NCI-H1105 (cell line): Measurements from ENCODE around the gene EBPL.

Experiments used
- DNase-seq: peaks from one replicate; lab custom pipeline; 2025; lab: John Stamatoyannopoulos, UW

The EBPL gene

DNA sequence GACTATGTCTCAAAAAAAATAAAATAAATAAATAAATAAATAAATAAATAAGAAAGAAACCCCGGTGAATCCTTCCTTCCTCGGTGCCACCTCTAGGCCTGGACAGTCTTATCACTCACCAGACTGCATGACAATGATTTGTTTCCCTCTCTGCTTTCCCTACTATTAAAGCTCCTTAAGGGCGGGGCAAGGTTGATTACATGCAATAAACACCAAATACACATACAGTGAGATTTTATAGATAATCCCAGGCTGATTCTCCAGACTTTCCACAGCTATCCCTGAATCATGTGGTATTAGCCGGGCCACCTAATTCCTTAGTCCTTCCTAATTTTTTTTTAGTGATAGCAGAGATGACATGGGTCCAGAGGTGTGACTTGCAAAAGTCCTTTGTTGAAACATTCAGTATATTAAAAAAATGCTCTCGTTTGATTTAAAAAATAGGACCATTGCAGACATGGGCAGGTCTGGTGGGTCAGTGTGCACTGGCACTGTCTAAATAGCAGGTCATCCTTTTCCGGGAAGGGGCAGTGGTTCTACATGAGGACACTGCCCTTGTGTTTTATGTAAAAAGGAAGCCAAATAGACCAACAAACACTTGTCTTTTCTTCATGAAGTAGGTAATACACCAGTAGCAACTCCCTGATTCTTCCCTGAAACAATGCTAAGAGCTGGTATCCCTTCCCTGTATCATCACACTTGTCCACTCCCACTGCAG is 14.5 kb downstream of the EBPL start:
- DNase-seq: no peak

DNA sequence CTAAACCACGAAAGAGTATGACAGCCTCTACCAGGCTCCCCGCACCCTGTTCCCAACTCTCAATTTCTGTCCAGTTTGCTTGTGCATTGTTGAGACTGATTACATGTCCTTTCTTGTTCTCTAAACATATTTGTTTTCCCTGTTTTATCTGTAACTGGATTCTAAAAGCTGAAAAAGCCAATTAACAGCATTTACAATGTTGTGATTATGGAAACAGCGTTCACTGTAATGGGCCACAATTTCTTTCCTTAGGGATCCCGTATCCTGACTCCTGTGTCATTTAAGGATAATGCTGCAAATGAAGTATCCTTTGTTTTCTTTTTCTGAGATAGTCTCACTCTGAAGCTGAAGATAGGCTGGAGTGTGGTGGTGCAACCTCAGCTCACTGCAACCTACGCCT is 20.5 kb downstream of the EBPL start:
- no peak for DNase-seq

DNA sequence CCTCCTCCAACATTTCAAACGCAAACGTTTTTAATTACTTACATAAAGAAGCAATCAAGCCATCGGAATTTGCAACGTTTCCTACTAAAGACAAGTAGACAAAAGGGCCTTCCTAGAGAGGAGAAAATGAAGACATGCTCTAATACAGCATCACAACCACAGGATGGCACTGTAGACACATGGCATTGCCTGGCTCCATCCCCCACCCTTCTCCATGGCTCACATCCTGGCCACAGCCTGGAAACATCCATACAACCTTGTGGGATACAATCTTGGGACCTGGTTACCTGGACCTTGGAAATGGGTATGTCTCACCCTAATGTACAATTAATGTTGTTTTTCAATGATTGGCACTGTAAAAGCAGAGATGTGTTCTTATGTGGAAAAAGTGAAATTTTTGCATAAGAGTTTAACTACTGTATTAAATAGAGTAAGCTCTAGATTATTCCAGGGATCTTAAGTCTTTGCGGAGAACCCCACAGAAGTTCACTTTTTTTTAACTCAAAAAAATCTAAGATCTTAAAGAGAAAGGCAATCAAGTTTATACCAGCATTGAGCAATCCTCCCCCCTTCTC is 21.5 kb downstream of the EBPL start:
- peak; percentile 52 for DNase-seq

DNA sequence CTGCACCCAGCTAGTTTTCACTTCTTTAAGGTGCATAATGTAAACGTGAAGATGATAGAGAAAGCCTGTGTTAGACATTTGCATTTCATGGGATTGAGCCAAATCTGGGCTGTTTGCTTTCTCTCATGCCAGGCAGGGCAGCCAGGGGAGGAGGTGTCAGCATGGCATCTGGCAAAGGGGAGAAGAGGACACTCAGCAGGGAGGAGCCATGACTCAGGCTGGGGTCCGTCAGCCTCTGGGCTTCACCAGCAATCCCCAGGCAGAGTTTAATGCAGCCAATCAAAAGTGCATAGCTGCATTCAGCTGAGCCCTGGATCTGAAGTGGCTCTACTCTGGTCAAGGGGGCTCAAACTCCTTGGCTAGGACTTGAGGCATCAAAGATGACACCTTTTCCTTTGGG is 23.5 kb downstream of the EBPL start:
- no peak for DNase-seq

DNA sequence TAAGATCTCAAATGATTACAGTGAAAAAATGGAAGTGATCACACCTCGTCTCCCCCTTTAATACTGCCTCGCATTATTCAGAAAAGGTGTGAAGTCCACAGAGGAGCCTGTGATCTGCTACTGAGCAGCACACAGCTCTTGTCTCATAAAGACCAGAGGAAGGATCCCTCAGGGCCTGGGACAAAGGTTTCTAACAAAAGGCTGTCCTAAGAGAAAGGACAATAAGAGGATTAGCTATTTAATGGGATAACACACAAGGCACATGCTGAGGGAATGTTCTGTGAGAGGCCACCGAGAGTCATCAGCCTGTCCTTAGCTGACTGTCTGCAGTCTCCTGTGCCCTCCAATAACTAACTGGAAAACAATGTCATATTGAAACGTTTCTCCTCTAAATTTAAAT is 26.7 kb downstream of the EBPL start:
- DNase-seq: no peak

DNA sequence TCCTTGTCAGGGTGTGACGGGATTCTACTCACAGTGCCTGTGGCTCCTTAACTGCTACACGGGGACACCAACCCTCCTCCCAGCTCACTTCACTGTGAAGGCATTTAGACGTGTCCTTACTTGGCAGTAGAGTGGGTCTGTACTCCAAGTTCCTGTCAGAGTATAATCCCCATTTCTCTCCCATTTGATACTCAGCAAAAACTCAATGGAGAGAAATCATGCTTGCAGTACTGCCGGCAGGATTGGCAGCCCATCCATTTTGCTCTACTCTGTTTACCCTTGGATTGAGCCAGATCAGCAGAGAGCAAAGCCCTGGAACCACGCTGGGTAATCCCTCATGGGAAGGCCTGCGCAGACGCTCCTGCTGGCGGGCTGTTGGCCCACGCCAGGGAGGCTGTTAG is 34.0 kb downstream of the EBPL start:
- no peak for DNase-seq

DNA sequence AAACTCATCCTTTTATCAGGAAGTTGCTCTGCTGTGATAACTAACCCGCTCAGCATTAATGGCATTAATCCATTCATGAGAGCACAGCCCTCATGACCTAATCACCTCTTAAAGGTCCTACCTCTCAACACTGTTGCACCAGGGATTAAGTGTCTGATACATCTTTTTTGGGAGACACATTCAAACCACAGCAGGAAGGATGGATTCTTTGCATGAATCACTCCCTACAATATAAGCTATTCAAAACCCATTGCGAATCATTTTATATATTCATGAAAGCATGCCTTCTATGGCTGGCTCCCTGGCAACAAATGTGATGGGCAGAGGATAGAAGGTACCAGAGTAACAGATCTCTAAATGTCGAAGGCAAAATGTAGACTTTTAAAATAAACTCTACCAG is 35.4 kb downstream of the EBPL start:
- no peak for DNase-seq

DNA sequence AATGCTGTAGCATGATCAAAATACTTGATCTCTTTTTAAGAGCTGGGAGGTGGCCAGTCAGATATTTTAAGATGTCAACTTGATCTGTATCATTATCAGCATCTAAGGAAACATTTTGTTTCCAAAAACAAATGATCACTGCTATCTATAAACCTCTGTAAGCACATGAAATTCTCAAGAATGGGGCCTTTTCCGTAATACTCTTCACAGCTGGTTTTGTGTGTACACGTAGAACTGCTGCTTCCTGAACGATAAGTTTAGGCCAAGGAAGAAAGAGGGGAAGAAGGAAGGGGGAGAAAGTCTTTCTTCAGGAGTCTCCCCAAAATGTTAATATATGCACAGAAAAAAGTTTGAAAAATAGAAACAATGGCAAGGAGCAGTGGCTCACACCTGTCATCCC is 37.3 kb downstream of the EBPL start:
- DNase-seq: no peak

DNA sequence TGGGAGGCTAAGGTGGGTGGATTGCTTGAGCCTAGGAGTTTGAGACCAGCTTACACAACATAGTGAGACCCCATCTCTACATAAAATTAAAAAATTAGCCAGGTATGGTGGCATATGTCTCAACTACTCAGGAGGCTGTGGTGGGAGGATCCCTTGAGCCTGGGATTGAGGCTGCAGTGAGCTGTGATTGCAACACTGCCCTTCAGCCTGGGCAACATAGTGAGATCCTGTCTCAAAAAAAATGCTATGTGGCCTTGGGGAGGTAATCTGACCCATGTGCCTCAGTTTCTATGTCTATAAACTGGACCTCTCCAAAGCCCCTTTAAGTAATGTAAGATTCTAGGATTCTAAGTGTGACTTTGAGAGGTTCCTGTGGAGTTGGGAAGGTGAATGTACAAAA is 37.8 kb downstream of the EBPL start:
- no peak for DNase-seq

DNA sequence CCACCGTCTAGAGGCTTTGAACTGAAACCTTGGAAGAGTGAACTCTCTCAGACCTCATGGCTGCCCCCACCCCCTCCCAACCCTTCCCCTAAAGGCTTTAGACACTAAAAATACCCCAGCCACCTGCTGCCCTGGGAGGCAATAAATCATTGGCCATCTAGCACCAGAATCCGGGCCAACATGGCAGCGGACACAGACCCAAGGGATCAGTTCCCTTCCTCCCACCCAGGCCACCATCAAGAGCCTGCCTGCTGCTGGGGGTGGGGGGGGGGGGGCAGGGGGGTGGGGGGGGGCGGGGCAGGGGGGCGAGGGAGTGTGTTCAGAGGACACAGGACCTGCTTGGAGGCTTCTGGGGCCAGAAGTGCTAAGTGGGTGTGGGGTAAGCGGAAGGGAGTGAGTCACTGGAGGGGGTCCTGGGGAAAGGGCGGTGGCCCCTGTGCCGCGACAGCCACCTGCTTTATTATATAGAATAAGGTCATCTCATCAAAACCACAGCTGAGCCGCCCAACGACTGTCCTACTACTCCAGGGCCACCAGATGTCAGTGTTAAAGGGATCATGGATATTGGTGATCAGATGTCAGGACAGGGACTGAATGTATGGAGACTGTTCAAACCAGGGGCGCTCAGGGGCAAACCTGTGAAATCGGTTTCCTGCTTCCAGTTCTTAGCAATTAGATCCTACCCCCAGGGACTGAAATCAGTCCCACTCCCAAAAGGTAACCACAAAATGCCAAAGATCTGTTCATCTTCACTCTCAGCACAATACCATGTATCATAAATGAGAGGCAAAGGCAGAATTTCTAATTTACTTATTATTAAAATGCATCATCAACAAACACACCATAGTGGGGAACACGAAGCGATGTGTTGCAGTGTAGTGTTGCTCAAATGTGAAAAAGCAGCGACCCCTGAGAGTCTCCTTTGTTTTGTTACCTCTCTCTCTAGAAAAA is 38.7 kb downstream of the EBPL start:
- DNase-seq: peak; percentile 34

DNA sequence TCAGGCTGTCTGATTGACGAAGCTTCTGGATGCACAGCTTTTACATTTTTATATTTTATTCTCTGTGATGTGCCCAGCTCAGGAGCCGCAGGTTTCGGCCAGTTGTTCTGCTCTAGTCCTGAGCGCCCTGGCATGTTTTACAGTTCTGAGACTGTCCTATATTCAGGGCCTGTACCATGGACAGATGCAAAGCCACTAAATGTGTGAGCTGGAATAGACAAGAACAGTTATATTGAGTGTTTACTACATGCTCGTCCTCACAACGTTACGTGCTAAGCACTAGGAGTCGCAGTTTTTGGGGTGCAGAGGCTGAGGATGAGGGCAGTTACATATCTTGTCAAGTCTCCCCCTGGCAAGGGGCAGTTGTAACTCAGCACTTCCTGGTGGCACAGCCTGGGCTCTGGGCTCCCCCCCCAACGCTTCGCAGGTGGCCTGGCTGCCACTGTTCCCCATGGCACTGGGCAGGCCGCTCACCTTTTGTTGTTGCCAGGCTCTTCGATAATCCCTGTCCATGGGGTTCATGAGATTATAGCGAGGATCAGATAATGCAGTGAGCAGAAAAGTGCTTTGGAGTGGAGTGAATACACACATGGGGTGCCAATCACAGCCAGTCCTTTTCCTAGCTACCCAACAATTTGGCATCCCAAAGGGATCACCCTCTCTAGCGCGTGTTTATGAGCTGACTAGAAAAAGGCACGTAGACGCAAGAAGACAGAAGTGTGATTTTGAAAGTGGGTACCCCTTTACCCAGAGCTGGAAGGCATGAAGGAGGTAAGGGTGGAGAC is 39.5 kb downstream of the EBPL start:
- no peak for DNase-seq

DNA sequence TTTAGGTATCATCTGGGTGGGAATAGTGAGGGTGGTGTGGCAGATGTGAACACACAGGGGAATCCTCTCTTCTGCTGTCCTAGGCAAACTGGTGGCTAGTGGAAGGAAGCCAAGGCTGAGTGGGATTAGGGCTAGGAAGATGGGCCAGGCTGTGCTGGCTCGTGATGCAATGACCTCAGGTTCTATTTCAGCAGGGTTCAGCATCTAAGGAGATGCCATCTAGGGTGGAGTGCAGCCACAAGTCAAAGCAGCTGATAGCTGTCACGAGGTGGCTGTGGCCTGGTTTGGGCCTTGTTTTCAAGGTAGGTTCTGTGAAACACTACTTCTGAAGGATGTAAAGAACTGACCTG is 41.3 kb downstream of the EBPL start:
- DNase-seq: no peak

DNA sequence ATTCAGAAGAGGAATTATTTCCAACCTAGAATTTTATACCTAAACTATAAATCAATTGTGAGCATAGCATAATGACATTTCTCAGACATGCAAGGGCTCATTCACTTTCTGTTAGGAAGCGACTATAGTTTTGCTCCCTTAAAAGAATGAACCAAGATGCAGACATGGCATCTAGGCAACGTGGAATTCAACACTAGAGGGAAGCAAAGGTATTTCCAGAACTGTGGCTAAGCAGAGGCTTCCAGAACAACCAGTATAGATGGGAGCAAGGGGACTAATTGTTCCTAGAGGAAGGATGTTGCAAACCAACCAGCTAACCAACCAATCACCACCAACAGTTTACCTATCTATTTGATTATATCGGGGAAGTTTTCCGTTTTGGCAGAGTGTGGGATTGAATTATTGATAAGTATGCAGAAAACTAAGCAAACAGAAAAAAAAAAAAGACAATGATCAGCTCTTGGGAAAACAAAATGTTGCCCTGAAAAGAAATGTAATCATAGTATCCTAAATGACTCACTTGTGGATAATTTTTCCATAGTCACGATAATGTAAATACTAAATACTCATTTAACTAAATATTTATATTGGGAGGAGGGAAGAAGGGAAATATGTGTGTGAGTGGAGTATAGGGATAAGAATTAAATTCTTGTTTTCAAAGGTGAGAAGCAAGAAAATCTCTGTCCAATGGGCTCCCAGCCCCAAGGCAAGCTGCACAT is 41.9 kb downstream of the EBPL start:
- DNase-seq: no peak

DNA sequence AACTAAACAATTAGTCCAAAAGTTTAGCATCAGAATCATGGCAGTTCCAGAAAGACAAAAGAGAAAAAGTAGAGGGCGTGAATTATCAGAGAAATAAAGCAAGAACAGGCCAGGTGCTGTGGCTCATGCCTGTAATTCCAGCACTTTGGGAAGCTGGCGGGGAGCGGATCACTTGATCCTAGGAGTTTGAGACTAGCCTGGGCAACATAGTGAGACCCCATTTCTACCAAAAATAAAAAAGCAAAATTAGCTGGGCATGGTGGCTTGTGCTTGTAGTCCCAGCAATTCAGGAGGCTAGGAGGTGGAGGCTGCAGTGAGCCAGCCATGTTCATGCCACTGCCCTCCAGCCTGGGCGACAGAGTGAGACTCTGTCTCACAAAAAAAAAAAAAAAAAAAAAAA is 44.6 kb downstream of the EBPL start:
- no peak for DNase-seq

DNA sequence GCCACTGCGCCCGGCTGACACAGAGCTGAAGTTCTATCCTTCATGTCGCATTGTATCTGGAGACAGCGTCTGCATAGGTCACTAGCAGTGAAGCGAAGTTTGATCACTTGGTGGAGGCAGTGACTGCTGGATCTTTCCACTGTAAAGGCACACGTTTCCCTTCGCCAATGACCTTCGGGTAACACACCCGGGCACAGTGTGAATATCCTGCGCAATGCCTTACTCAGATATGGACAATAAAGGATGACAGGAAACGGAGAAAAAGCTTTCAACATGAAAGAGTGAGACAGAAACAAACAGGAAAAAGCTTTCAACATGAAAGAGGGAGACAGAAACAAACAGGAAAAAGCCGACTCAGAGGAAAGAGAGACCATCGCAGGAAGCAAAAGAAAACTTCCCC is 45.8 kb downstream of the EBPL start:
- no peak for DNase-seq

DNA sequence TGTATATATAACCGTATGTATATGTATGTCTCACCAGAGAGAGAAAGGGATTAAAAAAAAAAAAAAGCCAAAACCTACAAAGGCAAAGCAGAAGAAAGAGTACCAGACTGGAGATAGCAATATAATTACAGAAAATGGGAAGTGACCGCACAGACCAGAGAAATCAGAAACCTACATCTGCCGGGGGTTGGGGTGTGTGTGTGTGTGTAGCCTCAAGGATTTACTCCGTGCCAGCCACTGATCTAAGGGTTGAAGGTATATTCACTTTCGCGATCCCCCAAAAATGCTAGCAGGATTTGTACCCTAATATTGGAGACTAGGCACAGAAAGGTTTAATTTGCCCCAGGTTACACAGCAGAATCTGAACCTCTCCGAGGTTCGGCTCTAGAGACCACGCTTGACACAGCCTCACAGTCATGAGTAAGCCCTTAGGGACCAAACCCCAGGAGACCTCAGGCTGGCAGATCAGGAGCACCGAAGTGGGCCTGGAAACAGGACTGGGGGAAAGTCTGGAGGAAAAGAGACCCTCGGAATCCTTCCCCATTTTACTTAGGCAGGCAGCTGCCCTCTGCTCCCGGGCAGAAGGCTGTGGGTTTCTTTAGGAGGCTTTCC is 48.1 kb downstream of the EBPL start:
- no peak for DNase-seq

DNA sequence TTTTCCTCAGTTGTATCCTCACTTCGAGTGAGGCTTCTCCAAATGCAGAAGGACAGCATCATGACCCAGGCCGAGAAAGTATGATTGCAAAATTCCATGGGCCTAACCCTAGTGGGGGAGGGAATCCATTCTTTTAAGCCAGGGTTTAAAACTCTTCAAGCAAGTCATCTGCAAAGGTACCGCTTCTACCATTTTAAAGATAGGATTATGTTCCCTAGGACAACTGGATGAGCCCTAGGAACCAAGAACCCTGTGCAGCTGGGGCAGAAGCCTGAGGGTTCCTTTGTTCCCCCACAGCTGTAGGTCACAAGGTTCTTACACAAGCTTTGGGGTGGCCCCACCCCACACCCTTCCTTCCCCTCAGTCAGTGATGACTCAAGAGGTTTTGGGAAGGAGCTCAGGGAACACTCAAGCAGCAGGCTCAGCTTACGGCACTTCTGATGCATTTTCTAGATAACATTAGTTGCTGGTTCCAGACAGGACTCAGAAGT is 49.4 kb downstream of the EBPL start:
- DNase-seq: no peak

DNA sequence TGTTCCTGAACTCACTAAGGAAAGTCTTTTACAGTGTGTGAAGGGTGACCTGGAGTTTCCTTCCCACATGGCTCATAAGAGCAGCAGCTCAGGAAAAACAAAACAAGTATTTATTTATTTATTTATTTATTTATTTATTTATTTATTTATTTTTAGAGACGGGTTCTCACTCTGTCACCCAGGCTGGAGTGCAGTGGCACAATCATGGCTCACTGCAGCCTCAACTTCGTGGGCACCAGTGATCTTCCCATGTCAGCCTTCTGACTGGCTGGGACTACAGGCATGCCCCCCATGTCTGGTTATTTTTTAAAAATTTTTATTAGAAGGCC is 52.6 kb downstream of the EBPL start:
- DNase-seq: no peak

DNA sequence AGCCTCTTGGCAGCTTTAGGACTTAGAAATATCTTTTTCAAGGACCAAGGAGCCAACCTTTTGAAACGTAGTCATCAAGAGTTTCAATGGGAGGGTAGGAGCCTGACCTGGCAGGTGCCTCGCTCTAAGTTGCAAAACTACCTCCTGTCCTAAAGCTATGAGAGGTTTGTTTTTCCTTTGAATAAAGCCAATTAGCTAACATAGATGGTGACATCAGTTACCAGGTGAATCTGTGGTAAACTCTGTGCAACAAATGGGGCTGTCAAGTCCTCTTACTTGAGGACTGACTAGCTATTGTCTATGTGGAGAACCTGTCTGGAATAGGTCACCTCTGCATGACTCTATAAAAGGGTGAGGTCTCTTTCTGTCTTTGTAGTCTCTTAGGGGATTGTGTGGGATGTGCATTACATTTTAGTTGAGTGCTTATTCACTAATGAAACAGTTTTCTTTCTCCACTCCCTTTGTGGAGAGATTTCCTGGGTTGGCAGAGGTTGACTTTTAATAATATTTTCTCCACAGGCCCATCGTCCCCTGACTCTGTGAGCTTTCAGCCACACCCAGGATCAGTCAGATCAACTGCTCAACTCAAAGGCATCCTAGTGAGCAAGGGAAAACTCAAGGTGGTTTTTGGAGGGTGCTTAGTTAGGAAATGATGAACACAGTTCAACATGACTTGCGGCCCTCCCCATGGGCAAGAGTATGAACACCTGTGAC is 53.1 kb downstream of the EBPL start:
- DNase-seq: no peak

DNA sequence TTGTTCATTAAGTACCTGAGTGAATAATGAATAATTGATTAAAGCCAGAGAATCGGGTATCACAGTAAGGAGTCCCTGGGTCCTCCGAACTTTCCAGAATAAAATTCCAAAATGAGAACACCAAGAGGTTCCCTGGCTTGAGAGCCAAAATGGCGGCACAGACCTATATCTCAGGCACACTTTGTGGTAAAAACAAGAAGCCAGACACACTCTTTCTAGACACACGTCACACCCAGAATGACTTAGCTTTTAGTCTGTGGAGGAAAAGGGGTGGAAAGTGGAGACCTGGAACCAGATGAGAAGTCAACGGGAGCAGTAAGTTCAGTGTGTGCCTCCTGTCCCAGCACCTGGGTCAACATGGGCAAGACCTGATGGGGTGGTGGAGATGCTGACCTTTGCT is 54.6 kb downstream of the EBPL start:
- DNase-seq: no peak
